ENCODE data around the gene TRAF5. TPM values are rescaled to one million over a fixed set of nuclear protein-coding genes. Genes with fewer than 3 reads are reported as not detected.
A peak's percentile ranks its signal among the peaks of the same experiment; 100 is the strongest.

The TRAF5 gene
- total RNA-seq, 1 experiment from 2014 or later = 8.1 TPM

- peak overlapping the region; percentile 72 for H3K4me3 ChIP-seq
- H3K79me2 ChIP-seq (ENCODE audit: low read depth) = no peaks in the 10 kb centered on the region
- no peaks in the 10 kb centered on the region for H3F3A ChIP-seq (ENCODE audit: insufficient read depth, low read depth)
- no peaks in the 10 kb centered on the region for H3K36me3 ChIP-seq (ENCODE audit: low read depth)
- no peaks in the 10 kb centered on the region for H4K20me1 ChIP-seq (ENCODE audit: insufficient read depth)
- DNase-seq = peak; percentile 47 to 64
- no peaks in the 10 kb centered on the region for H3K9me3 ChIP-seq (ENCODE audit: insufficient read depth, low read depth)
- BruUV-seq (replicated peaks) = no TSS peak
- ChIA-PET CTCF (no interaction called here), POLR2A (ENCODE audit: unreplicated experiment) (interaction anchor here (0.6 to 0.7 kb wide), 4 partner anchors 55 to 409 kb away, joined by 3 to 6 read pairs (median 5); no protein-coding TSS in a partner anchor)
- H3K9me2 ChIP-seq (ENCODE audit: insufficient read depth) = no peaks in the 10 kb centered on the region
- peak overlapping the region; percentile 92 for H3K4me2 ChIP-seq
- intact Hi-C loops (cut with micrococcal nuclease; ENCODE audit: unreplicated experiment) = loop anchor here (1.0 to 5.0 kb wide), 3 partner anchors 55 to 326 kb away; partner anchors contain the start of gene SLC30A1
- TF ChIP-seq CTCF (conservative IDR thresholded peaks at IDR 0.05) = no peak
- no peak for TF ChIP-seq EZH2 (IDR thresholded peaks at IDR 0.05; ENCODE audit: low read depth)
- no peaks in the 10 kb centered on the region for H3K27me3 ChIP-seq (ENCODE audit: insufficient read depth, low read depth)
- peaks cover 36% of the 10 kb centered on the region for H3K4me1 ChIP-seq (replicated peaks; ENCODE audit: insufficient read depth)
- peak overlapping the region; percentile 78 for H2AFZ ChIP-seq
- H3K27ac ChIP-seq = no peak overlapping the region
Observed at GRCh38 chr1:211327346-211327921, 801 bp downstream of the TRAF5 start.

GRCh38 chr1:211328084-211328694, 1.6 kb downstream of the TRAF5 start:
- H4K20me1 ChIP-seq (ENCODE audit: insufficient read depth) = no peaks in the 10 kb centered on the region
- no peaks in the 10 kb centered on the region for H3K9me2 ChIP-seq (ENCODE audit: insufficient read depth)
- TF ChIP-seq CTCF (conservative IDR thresholded peaks at IDR 0.05) (no peak), EZH2 (IDR thresholded peaks at IDR 0.05; ENCODE audit: low read depth) (no peak)
- POLR2A ChIA-PET (ENCODE audit: unreplicated experiment) = interaction anchor here (0.6 to 0.7 kb wide), 2 partner anchors 54 to 408 kb away, joined by 5 to 6 read pairs; no protein-coding TSS in a partner anchor
- DNase-seq = no peak
- H3K27me3 ChIP-seq (ENCODE audit: insufficient read depth, low read depth) = no peaks in the 10 kb centered on the region
- CTCF ChIA-PET = no interaction called here
- H3K4me2 ChIP-seq = peak overlapping the region; percentile 92
- no peak overlapping the region for H3K27ac ChIP-seq
- H3K9me3 ChIP-seq (ENCODE audit: insufficient read depth, low read depth) = no peaks in the 10 kb centered on the region
- H2AFZ ChIP-seq = no peak overlapping the region
- H3K36me3 ChIP-seq (ENCODE audit: low read depth) = no peaks in the 10 kb centered on the region
- TSS peak; percentile 64 for BruUV-seq (replicated peaks)
- no peaks in the 10 kb centered on the region for H3F3A ChIP-seq (ENCODE audit: insufficient read depth, low read depth)
- H3K79me2 ChIP-seq (ENCODE audit: low read depth) = no peaks in the 10 kb centered on the region
- intact Hi-C loops (cut with micrococcal nuclease; ENCODE audit: unreplicated experiment) = loop anchor here (5.0 kb wide), 1 partner anchor 249 kb away; the partner anchor contains the start of gene SLC30A1
- peaks cover 36% of the 10 kb centered on the region for H3K4me1 ChIP-seq (replicated peaks; ENCODE audit: insufficient read depth)
- H3K4me3 ChIP-seq = peak overlapping the region; percentile 72; the same call in 1 of the 2 replicates

GRCh38 chr1:211328866-211329475, 2.3 kb downstream of the TRAF5 start:
- Histone ChIP-seq H3K27ac (no peak overlapping the region), H2AFZ (no peak overlapping the region), H3K27me3 (ENCODE audit: insufficient read depth, low read depth) (no peaks in the 10 kb centered on the region), H3K9me2 (ENCODE audit: insufficient read depth) (no peaks in the 10 kb centered on the region), H3K79me2 (ENCODE audit: low read depth) (no peaks in the 10 kb centered on the region), H3K36me3 (ENCODE audit: low read depth) (no peaks in the 10 kb centered on the region), H3K4me1 (replicated peaks; ENCODE audit: insufficient read depth) (peaks cover 36% of the 10 kb centered on the region), H3K9me3 (ENCODE audit: insufficient read depth, low read depth) (no peaks in the 10 kb centered on the region), H4K20me1 (ENCODE audit: insufficient read depth) (no peaks in the 10 kb centered on the region), H3K4me3 (no peak overlapping the region), H3F3A (ENCODE audit: insufficient read depth, low read depth) (no peaks in the 10 kb centered on the region), H3K4me2 (peak overlapping the region; percentile 36; the same call in 1 of the 2 replicates)
- CTCF ChIA-PET = interaction anchor here (0.9 kb wide), 1 partner anchor 147 kb away, joined by 3 read pairs; no protein-coding TSS in a partner anchor
- intact Hi-C loops (cut with micrococcal nuclease; ENCODE audit: unreplicated experiment) = loop anchor here (5.0 kb wide), 1 partner anchor 248 kb away; the partner anchor contains the start of gene SLC30A1
- POLR2A ChIA-PET (ENCODE audit: unreplicated experiment) = no interaction called here
- no peak for TF ChIP-seq CTCF (conservative IDR thresholded peaks at IDR 0.05)
- no peak for TF ChIP-seq EZH2 (IDR thresholded peaks at IDR 0.05; ENCODE audit: low read depth)
- BruUV-seq (replicated peaks) = no TSS peak
- DNase-seq = no peak
